ENCODE results near the gene ATG7.
"Not testable (repeated sequence)": the region's sequence is repeated elsewhere in the genome, so short reads cannot be mapped to it uniquely, and the experiment has no call there.

ATG7 gene

DNA sequence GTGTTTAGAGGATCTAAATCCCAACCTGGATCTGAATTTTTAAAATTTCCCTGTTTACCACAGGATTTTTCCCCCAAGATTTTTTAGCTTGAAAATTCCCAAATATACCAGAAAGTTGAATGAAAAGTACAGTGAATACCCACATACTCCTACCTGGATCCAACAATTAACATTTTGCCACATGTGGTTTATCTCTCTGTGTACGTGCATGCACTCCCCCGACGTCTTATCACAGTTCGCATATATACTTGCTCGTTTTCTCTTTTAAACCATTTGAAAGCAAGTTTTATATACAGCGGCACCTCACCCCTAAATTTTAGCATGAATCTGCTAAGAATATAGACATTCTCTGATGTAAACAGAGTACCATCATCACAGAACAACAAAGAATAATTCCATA is 165.3 kb downstream of the ATG7 start:
- no peak for DNase-seq

DNA sequence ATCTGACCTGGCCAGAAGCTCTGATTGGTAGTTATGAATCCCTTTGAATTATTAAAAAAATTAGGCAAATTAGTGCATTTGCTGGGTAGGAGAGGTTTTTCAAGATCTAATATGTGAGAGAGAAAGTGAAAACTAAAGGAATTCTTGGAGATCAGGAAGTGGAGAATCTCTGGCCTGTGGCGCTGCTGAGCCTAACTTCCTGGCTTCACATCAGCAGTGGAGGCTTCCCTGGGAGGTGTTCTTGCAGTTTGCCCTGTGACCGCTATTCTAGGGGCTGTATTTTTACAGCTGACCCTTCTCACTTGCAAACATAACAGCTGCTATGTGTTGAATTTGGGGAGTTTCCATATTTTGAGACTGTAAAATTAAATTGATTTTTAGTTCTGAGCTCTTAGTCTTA is 166.4 kb downstream of the ATG7 start:
- DNase-seq, result no peak

DNA sequence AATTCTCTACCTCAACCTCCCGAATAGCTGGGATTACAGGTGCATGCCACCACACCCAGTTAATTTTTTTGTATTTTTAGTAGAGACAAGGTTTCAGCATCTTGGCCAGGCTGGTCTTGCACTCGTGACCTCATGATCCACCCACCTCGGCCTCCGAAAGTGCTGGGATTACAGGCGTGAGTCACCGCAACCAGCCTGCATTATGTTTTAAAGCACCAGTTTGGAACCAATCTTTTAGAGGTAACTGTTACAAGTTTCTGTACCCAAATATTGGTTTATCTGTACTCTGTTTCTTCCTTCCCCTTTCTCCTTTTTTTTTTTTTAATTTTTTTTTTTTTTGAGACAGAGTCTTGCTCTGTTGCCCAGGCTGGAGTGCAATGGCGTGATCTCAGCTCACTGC is 169.1 kb downstream of the ATG7 start:
- not testable (repeated sequence) for DNase-seq

DNA sequence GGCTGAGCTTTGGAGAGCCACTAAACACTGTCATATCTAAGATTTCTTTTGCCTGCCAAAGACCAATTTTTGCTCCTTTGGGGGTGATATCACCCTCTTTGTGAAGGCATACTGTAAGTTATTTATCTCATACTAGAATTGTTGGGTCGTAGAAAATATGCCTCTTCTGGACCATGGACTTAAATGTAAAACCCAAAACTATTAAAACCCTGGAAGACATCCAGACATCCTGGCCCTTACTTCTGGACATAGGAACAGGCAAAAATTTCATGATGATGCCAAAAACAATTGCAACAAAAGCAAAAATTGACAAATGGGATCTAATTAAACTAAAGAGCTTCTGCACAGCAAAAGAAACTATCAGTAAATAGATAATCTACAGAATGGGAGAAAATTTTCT is 172.2 kb downstream of the ATG7 start:
- no peak for DNase-seq

DNA sequence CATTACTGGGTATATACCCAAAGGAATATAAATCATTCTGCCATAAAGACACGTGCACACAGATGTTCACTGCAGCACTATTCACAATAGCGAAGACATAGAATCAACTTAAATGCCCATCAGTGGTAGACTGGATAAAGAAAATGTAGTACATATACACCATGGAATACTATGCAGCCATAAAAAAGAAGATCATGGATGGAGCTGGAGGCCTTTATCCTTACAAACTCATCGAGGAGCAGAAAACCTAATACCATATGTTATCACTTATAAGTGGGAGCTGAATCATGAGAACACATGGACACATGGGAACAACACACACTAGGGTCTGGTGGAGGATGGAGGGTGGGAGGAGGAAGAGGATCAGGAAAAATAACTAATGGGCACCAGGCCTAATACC is 173.0 kb downstream of the ATG7 start:
- DNase-seq, result not testable (repeated sequence)

DNA sequence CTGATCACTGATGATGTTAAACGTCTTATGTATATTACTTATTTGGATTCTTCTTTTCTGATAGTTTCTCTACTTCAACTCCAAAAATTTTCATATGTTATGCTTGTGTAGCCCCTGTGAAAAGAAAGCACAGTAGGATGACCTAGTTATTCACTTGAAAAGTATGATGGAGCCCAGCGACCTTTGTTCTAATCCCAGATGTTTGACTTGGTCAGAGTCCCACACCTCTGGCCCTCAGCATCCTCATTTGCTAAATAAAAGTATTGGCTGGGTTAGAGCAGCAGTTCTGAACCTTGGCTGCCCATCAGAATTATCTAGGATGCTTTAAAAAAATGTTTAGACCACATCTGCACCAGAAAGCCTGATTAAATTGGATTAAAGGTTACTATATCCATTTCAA is 173.7 kb downstream of the ATG7 start:
- no peak for DNase-seq

DNA sequence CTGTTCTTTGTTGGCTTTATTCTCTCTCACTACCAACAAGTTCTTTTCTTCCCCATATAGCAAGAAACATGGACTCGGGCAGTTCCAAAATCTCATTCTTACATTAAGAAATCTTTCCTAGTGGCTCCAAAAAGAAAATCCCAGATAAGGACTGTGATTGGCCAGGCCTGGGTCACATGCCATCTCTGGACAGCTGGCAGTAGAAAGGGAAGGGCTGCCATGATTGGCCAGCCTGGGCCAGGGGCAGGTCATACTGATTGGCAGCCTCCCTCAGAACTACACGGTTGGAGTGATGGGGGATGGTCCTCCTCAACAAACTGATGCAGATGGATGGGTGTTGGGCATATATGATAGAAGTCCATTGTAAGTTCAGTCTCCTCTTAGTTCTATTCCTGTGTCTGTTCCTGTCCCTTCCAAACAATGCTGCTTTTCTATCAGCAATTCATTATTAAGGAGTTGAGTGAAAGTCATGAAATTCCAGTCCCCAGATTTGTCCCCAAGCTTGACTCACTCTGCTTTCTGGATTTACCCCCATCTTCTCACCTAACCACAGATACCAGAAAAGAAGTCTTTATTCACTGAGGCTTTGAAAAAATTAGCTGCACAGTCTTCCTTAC is 175.5 kb downstream of the ATG7 start:
- DNase-seq, result no peak

DNA sequence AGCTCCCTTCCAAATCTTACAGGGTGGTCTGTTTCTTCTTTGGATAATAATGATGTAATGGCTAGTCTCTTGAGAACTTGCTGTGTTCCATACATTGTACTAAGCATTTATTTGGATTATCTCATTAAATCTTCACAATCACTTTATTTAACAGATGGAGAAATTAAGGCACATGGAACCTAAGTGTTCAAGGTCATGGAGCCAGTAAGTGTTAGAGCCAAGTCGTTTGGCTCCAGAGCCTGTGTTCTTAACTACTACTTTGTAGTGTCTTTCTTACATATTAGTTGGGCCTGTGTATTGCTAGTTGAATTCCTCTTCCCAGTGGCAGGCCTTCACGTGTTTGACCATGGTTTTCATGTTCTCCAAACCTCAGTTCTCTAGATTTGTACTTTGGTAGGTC is 177.8 kb downstream of the ATG7 start:
- DNase-seq, result no peak

DNA sequence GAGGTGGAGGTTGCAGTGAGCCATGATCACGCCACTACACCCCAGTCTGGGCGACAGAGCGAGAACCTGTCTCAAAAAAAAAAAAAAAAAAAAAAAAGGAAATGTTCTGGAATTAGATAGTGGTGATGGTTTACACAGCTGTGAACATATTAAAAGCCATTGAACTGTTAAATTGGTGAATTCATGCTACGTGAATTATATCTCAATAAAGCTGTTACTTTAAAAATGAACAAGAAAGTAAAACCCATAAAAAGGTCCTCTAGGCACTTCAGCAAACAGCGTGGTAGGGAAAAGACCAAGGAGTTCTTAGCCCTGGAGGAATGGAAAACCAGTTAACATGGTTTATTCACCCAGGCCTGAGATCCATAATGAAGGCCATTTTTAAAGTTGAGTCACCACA is 180.1 kb downstream of the ATG7 start:
- no peak for DNase-seq

DNA sequence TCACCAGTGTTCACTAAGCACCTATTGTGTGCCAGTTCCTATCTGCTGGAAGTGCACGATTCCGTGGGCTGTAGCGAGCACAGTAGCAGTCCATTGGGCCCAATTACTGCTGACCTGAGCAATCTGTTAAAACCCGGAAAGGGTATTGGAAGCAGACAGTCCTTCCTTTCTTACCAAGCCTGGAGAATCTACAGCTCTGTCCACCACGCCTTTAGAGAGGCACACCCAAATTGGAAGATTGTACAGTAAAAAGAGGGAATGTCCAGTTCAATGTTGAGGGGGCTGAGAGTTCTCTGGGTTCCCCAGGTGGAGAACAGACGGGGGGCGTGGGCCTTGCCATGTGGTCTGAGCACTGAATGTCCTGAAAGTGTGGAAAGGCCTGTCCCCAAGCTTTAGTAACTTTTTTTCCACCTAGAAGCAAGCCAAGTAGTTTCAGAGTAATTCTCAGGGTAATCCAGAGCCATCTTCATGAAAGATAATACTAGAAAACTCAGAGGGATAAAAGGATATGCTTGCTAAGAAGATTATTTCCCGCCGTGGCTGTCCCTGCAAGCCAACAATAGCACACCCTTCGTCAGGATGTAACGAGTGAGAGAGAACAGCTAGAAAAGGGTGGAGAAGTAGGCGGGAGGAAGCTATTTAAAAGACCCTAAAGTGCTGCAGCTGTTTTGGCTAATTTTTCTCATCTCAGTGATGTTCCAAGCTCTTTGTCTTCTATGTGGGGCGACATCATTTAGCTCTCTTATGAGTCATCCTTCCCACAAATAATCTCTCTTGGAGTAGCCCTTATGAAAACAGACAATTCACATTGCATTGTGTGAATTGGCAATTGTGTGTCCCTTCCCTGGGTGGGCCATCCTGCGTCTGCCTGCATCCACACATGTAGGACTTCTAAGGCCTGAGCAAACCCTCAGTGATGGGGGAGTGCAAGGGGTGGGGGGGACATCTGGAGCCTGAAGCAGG is 181.0 kb downstream of the ATG7 start:
- DNase-seq, result no peak

DNA sequence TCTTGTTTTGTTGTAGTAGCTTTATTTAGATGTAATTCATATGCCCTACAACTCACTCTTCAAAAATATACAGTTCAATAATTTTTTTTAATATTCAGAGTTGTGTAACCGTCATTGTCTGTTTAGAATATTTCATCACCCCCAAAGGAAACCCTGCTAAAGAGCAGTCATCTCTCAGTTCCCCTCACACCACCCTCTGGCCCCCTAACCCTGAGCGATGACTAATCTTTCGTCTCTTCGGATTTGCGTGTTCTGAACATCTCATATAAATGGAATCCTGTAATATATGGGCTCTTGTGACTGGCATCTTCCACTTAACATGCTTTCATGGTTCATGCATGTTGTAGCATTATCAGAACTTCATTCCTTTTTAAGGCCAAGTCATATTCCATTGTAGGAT is 183.8 kb downstream of the ATG7 start:
- DNase-seq, result no peak

DNA sequence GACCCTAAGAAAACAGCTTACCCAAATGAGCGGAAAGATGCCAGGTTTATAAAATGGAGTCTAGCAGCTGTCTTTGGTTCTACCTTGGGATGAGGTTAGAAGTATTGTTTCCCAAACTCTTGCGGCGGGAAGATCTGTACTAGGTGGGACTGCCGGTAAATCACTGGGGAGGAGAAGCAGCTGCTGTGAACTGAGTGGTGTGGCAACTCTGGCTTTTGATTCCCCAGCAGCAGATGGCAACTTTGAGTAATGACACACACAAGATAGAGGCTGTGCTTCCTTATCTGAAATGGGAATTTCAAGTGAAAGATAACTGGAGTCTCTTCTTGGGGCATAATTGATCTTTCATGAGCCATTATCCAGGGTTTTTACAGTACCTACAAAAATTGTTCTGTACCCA is 184.9 kb downstream of the ATG7 start:
- no peak for DNase-seq

DNA sequence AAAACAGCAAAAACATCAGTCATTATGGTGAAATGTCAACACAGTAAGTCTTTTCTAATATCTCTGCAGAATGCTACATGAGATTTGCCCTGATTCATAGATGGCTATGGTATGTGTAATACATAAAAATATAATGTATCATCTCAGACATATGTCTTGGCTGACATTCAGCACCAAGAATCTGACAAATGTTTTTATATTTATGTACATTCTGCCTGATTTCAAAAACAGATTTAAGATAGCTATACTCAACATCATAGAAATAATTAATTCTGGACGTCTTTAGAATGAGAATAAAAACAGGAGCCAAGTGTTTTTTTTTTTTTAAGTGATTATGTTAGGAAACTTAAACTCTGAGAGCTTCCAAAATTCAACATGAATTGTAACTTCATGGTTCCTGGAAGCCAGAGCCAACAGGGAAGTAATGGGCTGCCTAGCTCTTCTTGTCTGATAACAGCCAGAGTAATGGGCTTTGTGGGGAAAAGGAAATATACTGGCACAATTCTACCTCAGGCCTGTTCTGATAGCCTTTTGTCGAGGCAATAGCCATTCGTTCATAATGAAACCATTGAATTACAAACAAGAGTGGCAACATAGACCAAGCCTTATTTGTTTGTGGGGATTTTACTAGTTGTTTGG is 187.1 kb downstream of the ATG7 start:
- no peak for DNase-seq

DNA sequence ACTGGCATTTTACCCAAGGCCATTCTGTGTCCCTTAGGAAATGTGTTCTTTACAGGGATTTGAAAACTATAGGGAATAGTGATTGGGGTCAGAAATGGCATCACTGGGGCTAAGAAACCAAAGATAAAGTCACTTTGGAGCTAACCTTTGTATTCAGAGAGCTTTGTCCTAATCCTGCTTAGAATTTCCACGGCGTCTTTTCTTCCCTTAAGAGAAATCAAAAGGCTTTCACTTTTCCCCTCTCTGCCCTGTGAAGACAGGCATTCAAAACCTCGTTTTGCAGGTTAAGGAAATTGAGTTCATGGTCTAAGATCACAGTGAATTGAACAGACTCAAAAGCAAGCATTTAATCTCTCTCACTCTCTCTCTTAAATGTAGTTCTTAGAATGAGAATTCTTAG is 189.0 kb downstream of the ATG7 start:
- no peak for DNase-seq

DNA sequence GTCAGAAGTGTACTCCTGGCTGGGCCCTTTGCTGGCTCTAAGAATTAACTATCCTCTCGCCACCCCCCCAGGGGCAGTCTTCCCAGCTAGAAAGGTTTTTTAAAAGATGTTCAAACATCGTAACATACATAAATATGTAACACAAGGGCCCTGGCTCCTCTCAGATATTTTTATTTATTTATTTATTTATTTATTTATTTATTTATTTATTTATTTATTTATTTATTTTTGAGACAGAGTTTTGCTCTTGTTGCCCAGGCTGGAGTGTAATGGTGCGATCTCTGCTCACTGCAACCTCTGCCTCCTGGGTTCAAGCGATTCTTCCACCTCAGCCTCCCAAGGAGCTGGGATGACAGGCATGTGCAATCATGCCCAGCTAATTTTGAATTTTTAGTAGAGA is 190.5 kb downstream of the ATG7 start:
- not testable (repeated sequence) for DNase-seq

DNA sequence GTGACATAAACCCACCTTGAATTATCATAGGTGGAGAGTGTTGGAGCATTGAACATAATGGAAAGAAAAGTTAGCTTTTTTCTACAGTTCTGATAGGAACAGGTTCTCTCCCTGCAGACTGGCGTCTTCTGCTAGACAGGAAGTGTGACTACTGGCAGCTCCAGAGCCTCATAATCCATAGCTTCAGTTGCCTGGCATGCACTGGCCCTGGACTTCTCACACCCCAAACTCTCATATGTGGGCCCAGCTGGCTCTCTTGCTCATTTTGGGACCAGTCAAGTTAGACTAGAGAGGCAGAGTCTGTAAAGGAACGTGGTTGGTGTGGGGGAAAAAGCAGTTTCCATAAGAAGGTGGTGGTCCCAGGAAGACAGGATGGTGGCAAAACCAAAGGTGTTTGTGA is 191.4 kb downstream of the ATG7 start:
- DNase-seq, result no peak

DNA sequence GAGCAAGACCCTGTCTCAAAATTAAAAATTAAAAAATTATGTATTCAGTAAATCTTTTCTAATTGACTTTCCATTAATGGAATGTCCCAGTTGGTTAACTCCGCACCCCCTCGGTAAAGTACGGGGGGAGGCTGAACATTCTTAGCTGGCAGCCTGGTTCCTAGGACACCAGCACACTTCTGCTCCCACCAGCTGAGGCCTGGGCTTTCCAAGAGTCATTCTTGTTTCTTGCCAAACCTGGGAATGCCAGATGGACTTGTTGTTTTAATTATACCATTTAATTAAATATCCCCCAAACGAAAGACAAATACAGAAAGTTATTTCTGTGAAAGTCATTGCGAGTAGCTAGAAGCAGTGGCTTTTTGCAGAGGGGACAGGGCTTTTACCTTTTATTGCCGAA is 192.2 kb downstream of the ATG7 start:
- no peak for DNase-seq

DNA sequence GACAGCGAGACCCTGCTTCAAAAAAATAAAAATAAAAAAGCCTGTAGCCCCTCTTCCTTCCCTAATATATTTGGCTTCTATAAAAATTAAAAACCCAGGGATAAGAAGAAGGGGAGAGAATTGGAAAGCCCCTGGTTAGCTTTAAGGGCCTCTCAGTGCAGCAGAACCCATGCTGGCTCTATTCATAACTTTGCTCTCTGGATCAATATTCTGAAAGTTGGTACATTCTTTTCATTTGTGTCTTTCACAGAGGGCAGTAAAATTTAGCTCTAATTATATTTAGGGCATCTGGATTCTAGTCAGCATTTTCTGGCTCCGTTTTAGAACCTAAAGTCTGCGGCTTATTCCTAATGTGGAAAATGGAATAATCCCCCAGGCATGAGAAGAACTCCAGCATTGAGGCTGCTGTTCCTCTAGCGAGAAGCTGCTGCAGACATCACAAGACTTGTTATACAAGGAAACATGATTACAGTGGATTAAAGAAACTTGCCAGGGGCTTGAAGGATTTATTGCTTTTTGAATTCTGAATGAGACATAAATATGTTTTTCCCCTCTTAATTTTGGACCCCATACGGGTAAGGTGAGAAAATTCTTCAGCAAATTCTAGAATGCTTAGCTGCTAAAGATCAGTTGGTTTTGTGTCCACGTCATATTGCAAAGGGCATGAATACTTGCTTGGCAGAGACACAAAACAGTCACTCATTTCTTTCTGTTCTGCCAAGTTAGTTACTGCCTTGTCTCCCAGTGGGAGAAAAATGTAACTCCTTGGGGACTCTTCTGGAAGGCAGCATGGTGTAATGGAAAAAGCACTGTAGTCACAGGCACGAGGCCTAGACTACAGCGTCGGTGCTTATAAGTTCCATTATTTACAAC is 193.8 kb downstream of the ATG7 start:
- DNase-seq, result no peak

DNA sequence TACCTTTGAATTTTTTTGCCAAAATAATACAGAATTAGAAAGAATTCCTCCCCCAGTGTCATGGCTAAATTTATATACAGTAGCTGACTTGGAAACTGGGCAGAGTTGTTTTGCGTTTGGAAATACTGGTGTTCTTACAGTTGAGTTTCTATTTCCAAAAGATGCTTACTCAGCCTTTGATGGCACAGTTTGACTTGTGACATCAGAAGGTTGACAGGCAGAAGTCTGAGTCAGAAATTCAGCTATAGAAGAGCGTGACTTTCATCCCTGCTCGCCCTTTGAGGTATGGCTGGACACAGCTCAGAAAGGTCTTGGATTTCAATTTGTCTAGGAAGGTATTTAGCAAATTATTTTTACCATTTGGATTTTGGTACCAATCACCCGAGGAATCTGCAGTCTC is 195.7 kb downstream of the ATG7 start:
- no peak for DNase-seq

DNA sequence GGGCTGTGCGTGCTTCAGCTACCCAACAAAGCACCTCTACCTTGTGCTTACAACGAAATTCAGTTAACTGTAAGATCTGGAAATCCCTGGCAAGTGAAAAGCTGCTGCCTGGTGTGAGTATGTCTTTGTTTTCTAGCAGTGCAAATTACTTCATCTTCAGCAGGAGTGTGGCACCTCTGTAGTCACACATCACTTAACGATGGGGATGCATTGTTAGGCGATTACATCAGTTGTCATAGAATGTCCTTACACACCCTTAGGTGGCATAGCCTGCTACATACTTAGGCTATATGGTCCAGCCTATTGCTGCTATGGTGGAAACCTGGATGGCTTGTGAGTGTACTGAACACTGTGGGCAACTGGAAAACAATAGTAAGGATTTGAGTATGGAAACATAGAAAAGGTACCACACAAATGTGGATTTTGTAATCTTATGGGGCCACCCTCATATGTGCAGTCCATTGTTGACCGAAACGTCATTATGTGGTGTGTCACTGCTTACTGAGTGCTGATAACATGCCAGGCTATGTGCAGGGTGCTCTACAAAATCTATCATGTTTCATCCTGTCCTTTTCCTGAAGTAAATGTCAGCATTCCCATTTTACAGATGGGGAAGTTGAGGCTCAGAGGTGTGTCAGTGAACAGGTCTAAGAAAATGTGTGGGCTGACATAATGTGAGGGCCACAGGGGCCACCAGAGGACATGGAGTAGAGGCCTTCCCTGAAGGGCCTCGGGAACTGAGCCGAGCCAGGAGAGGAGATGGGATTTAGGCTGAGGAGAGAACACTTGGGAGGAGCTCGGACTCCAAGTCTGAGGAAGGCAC is 198.0 kb downstream of the ATG7 start:
- DNase-seq, result no peak

DNA sequence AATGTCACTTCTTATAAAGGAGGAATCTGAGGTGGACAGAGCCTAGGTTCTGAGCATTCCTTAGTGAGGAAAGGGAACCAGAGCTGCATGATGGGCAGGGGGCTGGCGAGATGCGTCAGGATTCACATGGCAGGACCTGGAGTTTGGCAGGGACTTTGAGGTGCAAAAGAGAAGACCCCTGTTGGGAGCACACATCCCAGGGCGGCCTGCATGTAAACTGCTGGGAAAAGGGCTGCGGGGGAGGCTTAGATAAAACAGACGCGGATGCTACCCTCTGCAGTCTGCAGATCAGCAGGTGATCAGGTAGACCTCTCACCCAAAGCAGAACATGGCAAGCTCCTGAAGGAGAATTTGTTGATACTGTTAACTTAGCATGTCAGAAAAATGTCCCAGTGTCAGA is 203.1 kb downstream of the ATG7 start:
- no peak for DNase-seq

DNA sequence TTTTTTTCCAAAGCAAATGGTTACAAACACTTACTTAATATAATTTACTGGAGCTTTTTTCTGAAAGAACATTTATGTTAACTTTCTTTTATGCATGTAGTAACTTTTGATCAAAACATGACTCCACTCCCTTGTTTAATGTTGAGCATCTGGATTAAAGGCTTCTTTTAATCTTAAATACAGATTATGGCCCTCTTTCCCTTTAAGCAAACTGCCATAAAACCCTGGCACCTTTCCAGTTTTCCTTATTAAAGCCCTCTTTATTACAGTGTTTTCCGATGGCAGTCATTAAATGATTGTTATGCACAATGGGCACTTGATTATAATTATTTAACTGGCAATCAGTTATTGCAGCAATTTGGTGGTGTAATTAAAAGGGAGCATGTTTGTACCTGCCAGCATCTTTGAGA is 204.5 kb downstream of the ATG7 start:
- DNase-seq, result no peak
